ENCODE results near the gene PSRC1.

DNA sequence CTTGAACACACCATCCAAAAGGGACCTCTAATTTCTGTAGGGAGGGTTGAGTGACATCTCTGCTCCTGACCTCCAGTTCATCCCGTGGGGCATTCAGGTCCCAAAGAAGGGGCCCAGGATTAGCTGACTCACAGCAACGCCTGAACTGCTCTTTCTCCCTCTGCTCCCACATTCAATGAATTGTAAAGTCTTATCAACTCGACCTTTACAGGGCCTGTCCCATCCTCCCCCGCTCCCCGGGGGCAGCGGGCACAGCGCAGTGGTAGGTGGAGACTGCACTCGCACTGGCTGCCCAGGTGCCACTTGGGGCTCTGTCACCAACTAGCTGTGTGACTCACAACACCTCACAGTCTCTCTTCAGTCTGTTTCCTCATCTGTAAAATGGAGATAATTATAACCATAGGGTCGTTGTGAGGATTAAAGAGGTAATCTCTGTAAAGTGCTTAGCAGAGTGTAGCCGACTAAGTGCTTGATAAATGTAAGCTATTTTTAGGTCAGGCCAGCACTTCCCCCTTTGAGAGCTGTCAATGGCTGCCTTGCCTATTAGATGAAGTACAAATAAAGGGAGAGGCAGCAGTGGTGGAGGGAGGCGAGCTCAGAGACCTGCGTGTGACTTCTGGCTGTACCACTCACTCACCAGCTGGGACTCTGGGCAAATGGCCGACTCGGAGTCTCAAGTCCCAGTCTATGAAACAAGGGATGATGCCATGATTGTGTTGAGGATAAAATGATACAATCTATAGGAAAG is 24.5 kb upstream of the PSRC1 start:
- TF ChIP-seq POLR2A (IDR thresholded peaks at IDR 0.05) (no peak), POLR2AphosphoS5 (IDR thresholded peaks at IDR 0.05) (no peak)
- TF ChIP-seq, protein P1, sequence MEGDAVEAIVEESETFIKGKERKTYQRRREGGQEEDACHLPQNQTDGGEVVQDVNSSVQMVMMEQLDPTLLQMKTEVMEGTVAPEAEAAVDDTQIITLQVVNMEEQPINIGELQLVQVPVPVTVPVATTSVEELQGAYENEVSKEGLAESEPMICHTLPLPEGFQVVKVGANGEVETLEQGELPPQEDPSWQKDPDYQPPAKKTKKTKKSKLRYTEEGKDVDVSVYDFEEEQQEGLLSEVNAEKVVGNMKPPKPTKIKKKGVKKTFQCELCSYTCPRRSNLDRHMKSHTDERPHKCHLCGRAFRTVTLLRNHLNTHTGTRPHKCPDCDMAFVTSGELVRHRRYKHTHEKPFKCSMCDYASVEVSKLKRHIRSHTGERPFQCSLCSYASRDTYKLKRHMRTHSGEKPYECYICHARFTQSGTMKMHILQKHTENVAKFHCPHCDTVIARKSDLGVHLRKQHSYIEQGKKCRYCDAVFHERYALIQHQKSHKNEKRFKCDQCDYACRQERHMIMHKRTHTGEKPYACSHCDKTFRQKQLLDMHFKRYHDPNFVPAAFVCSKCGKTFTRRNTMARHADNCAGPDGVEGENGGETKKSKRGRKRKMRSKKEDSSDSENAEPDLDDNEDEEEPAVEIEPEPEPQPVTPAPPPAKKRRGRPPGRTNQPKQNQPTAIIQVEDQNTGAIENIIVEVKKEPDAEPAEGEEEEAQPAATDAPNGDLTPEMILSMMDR (IDR thresholded peaks at IDR 0.05) = no peak
